ENCODE results near the gene POLE2. TPM values are rescaled to one million over a fixed set of nuclear protein-coding genes. Genes with fewer than 3 reads are reported as not detected.

POLE2 gene, protein sequence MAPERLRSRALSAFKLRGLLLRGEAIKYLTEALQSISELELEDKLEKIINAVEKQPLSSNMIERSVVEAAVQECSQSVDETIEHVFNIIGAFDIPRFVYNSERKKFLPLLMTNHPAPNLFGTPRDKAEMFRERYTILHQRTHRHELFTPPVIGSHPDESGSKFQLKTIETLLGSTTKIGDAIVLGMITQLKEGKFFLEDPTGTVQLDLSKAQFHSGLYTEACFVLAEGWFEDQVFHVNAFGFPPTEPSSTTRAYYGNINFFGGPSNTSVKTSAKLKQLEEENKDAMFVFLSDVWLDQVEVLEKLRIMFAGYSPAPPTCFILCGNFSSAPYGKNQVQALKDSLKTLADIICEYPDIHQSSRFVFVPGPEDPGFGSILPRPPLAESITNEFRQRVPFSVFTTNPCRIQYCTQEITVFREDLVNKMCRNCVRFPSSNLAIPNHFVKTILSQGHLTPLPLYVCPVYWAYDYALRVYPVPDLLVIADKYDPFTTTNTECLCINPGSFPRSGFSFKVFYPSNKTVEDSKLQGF
- 7.7 and 10.3 TPM in 2 replicates for total RNA-seq

GRCh38 chr14:49687942-49688700 is at the start of gene POLE2:
POLE2 (minus strand) TSS chr14:49688214; CDS start chr14:49688203, 11 bp downstream.

GRCh38 chr14:49692811-49693734 is 5.1 kb upstream of the POLE2 start, which contains the start of gene KLHDC1:
KLHDC1 (plus strand) TSS chr14:49693120; CDS start chr14:49693195, 75 bp downstream.

DNA sequence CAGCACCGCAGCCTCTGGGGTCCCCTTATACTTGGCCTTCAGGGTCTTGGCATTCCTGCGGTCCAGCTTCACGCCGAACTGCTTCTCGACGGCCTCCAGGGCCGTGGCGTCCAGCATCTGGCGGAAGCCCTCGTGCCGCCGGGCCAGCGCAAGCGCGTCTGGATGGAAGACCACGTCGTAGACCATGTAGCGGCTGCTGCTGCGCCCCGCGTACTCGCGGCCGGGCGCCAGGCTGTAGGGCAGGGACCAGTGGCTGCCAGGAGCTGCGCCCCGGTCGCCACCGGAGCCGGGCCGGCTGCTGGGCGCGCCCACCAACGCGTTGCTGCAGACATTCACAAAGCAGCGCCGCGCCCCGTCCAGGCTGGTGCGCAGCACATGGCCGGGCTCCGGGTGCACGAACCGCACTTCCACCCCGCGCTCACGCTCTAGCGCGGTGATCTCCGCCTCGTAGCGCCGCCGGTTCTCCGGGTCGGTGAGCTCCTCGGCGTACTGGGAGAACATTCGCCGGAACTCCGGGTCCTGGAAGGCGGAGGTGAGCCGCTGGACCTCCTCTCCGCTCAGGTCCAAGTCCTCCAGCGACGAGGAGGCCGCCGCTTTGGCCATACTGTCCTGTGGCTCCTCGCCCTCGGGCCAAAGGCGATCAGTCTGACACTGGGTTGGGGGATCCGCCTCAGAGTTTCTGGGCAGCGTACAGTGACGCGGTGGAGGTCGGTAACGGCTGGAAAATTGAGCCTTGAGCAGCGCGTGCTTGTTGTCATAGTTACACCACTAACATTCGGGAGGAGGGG is 53.3 kb downstream of the POLE2 start, which contains the start of gene DNAAF2:
TSS of gene DNAAF2 (minus strand) at position 698 of the 788 bp plus-strand sequence. CDS start at position 603, 95 bp downstream.

DNA sequence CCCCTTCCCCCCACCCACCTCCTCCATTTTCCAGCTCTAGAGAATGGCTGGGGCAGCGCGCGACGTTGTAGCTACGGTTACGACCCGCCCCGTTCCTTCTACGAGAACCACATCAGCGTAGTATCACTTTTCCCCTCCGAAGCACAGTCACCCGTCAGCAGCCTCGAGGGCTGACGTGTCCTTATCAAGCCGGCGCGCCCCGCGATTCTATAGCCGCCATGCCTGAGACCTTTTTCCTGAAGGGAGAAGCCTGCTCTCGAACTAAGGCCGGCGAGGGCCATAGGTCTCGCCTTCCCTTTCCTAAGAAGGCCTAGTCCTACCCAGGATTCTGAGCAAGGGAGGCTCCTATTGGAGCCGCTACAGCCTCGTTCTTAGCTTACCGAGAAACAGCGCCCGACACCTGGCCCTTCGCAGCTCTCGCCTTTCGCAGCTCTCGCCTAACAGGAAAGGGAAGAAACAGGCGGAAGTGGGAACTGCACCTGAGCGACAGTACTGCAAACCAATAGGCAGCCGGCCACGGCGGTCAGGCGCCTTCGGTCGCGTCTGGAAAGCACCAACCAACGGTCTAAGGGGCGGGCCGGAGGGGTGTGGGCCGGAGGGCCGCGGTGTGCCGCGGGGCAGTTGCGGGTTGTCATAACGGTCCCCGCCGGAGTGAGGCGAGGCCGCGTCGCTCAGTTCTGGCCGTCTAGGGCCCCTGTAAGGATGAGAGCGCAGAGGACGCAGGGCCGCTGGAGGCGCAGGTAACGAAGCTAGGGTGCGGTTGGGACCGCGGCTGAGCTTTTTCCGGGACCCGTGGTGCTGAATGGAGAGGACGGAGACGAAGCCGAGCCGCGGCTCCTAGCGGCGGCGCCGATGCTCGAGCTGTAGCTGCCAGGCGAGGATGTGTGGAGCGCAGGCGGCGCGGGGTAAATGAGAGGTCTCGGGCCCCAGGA is 67.6 kb downstream of the POLE2 start, which contains the start of the genes MGAT2 and RPL36AL:
TSS of gene MGAT2 (plus strand) at position 618 of the 932 bp plus-strand sequence. CDS start 470 bp downstream, outside the sequence.
TSS of gene RPL36AL (minus strand) at position 445 of the 932 bp plus-strand sequence. CDS start 1,522 bp downstream, outside the sequence.

GRCh38 chr14:49598485-49599300 is 89.3 kb downstream of the POLE2 start, which contains the start of gene LRR1:
LRR1 (plus strand) TSS chr14:49598940; CDS start chr14:49599021, 81 bp downstream.

Other genes with a start within 250 kb of the POLE2 start
- 912 and 1,352 TPM in 2 replicates for gene RPS29, start 101.8 kb downstream of the POLE2 start, total RNA-seq
- 15.9 and 21.1 TPM in 2 replicates for gene LRR1, start 89.3 kb downstream of the POLE2 start, total RNA-seq
- gene RPL36AL, start 67.6 kb downstream of the POLE2 start, total RNA-seq, result 425 and 430 TPM in 2 replicates
- gene MGAT2, start 67.4 kb downstream of the POLE2 start, total RNA-seq, result 80.4 and 90.8 TPM in 2 replicates
- gene DNAAF2, start 53.0 kb downstream of the POLE2 start, total RNA-seq, result 7.1 and 8.3 TPM in 2 replicates
- 2.2 and 3.8 TPM in 2 replicates for gene KLHDC1, start 4.9 kb upstream of the POLE2 start, total RNA-seq
- 109 and 131 TPM in 2 replicates for gene KLHDC2, start 79.9 kb upstream of the POLE2 start, total RNA-seq
- gene NEMF, start 164.6 kb upstream of the POLE2 start, total RNA-seq, result 69.8 and 81.7 TPM in 2 replicates
- gene ARF6, start 204.9 kb upstream of the POLE2 start, total RNA-seq, result 69.3 and 70.2 TPM in 2 replicates

All from aortic smooth muscle cell (primary cell).